Dendritic cell treated with granulocyte-macrophage colony-stimulating factor and Interleukin-4, amounts not matched to agents 40 ng/mL and 50 ng/mL, for 4 days (primary cell): ENCODE measurements around the gene ITGB1BP1.
A peak's percentile ranks its signal among the peaks of the same experiment; 100 is the strongest.

Source experiments
- H3K27ac Mint-ChIP-seq: one replicate; pipeline ENCODE4 v1.8.0; 2022; ENCODE audit warnings: mild to moderate bottlenecking, mixed read lengths
- H3K27me3 Mint-ChIP-seq: one replicate; pipeline ENCODE4 v1.8.0; 2022; ENCODE audit warnings: mild to moderate bottlenecking, mixed read lengths
- H3K36me3 Mint-ChIP-seq: one replicate; pipeline ENCODE4 v1.8.0; 2022; ENCODE audit warnings: low read depth, mixed read lengths
- H3K4me1 Mint-ChIP-seq: one replicate; pipeline ENCODE4 v1.8.0; 2022; ENCODE audit warnings: low read depth, mixed read lengths
- H3K4me3 Mint-ChIP-seq: one replicate; pipeline ENCODE4 v1.8.0; 2022; ENCODE audit warnings: mild to moderate bottlenecking, moderate library complexity, mixed read lengths
- H3K9me3 Mint-ChIP-seq: one replicate; pipeline ENCODE4 v1.8.0; 2022; ENCODE audit warnings: mixed read lengths
- intact Hi-C: fragments of 100-400 bp; cut with micrococcal nuclease; formaldehyde crosslinking; loops from one replicate; pipeline ENCODE4 v1.15.0; 2022

The ITGB1BP1 gene

GRCh38 chr2:9443526-9443925 is 20.2 kb upstream of the ITGB1BP1 start:
- Mint-ChIP-seq H3K36me3 (peaks cover 94% of the 10 kb centered on the region), H3K27ac (no peak overlapping the region), H3K4me3 (no peak overlapping the region), H3K27me3 (no peaks in the 10 kb centered on the region), H3K4me1 (no peaks in the 10 kb centered on the region), H3K9me3 (no peaks in the 10 kb centered on the region)
- intact Hi-C loops = no loop called here

- no peak overlapping the region for H3K4me3 Mint-ChIP-seq
- intact Hi-C loops = no loop called here
- H3K27ac Mint-ChIP-seq = no peak overlapping the region
- H3K27me3 Mint-ChIP-seq = no peaks in the 10 kb centered on the region
- H3K9me3 Mint-ChIP-seq = no peaks in the 10 kb centered on the region
- H3K36me3 Mint-ChIP-seq = peaks cover 96% of the 10 kb centered on the region
- no peaks in the 10 kb centered on the region for H3K4me1 Mint-ChIP-seq
Observed at GRCh38 chr2:9441556-9441955, 18.2 kb upstream of the ITGB1BP1 start.

GRCh38 chr2:9440058-9440727 is 16.9 kb upstream of the ITGB1BP1 start:
- Mint-ChIP-seq H3K27ac (no peak overlapping the region), H3K4me3 (no peak overlapping the region), H3K36me3 (peaks cover 96% of the 10 kb centered on the region), H3K27me3 (no peaks in the 10 kb centered on the region), H3K4me1 (no peaks in the 10 kb centered on the region), H3K9me3 (no peaks in the 10 kb centered on the region)
- intact Hi-C loops = no loop called here

- Mint-ChIP-seq H3K4me1 (no peaks in the 10 kb centered on the region), H3K36me3 (peaks cover 96% of the 10 kb centered on the region), H3K27me3 (no peaks in the 10 kb centered on the region), H3K9me3 (no peaks in the 10 kb centered on the region), H3K4me3 (no peak overlapping the region), H3K27ac (no peak overlapping the region)
- intact Hi-C loops = no loop called here
Observed at GRCh38 chr2:9439536-9439935, 16.2 kb upstream of the ITGB1BP1 start.

GRCh38 chr2:9434489-9434888 is 11.2 kb upstream of the ITGB1BP1 start:
- Mint-ChIP-seq H3K9me3 (no peaks in the 10 kb centered on the region), H3K27me3 (no peaks in the 10 kb centered on the region), H3K4me3 (no peak overlapping the region), H3K27ac (no peak overlapping the region), H3K36me3 (peaks cover 100% of the 10 kb centered on the region), H3K4me1 (no peaks in the 10 kb centered on the region)
- intact Hi-C loops = no loop called here

GRCh38 chr2:9430316-9431293 is 7.3 kb upstream of the ITGB1BP1 start:
- no peaks in the 10 kb centered on the region for H3K4me1 Mint-ChIP-seq
- H3K36me3 Mint-ChIP-seq = peaks cover 72% of the 10 kb centered on the region
- no peak overlapping the region for H3K27ac Mint-ChIP-seq
- no peak overlapping the region for H3K4me3 Mint-ChIP-seq
- intact Hi-C loops = no loop called here
- no peaks in the 10 kb centered on the region for H3K27me3 Mint-ChIP-seq
- H3K9me3 Mint-ChIP-seq = no peaks in the 10 kb centered on the region

- Mint-ChIP-seq H3K9me3 (no peaks in the 10 kb centered on the region), H3K27me3 (no peaks in the 10 kb centered on the region), H3K36me3 (peaks cover 58% of the 10 kb centered on the region), H3K4me3 (no peak overlapping the region), H3K4me1 (no peaks in the 10 kb centered on the region), H3K27ac (no peak overlapping the region)
- intact Hi-C loops = no loop called here
Observed at GRCh38 chr2:9428965-9429577, 5.7 kb upstream of the ITGB1BP1 start.

- peaks cover 39% of the 10 kb centered on the region for H3K36me3 Mint-ChIP-seq
- no peaks in the 10 kb centered on the region for H3K27me3 Mint-ChIP-seq
- intact Hi-C loops = loop anchor here (5.0 kb wide), 1 partner anchor 282 kb away; no protein-coding TSS in a partner anchor
- H3K4me3 Mint-ChIP-seq = no peak overlapping the region
- no peaks in the 10 kb centered on the region for H3K9me3 Mint-ChIP-seq
- peaks cover 24% of the 10 kb centered on the region for H3K4me1 Mint-ChIP-seq
- peak overlapping the region; percentile 96 for H3K27ac Mint-ChIP-seq
Observed at GRCh38 chr2:9424447-9425164, 1.3 kb upstream of the ITGB1BP1 start.

GRCh38 chr2:9423922-9424272 is 569 bp upstream of the ITGB1BP1 start:
- Mint-ChIP-seq H3K27me3 (no peaks in the 10 kb centered on the region), H3K36me3 (peaks cover 36% of the 10 kb centered on the region), H3K27ac (peak overlapping the region; percentile 96), H3K4me1 (peaks cover 24% of the 10 kb centered on the region), H3K9me3 (no peaks in the 10 kb centered on the region), H3K4me3 (no peak overlapping the region)
- intact Hi-C loops = loop anchor here (2.0 to 5.0 kb wide), 2 partner anchors 51 to 282 kb away; partner anchors contain the start of gene IAH1

- peaks cover 42% of the 10 kb centered on the region for H3K36me3 Mint-ChIP-seq
- H3K4me1 Mint-ChIP-seq = peaks cover 24% of the 10 kb centered on the region
- H3K27me3 Mint-ChIP-seq = no peaks in the 10 kb centered on the region
- intact Hi-C loops = loop anchor here (2.0 to 5.0 kb wide), 2 partner anchors 52 to 280 kb away; partner anchors contain the start of gene IAH1
- no peak overlapping the region for H3K4me3 Mint-ChIP-seq
- H3K27ac Mint-ChIP-seq = peak overlapping the region; percentile 96
- H3K9me3 Mint-ChIP-seq = no peaks in the 10 kb centered on the region
Observed at GRCh38 chr2:9422321-9423099, 818 bp downstream of the ITGB1BP1 start.

- H3K27me3 Mint-ChIP-seq = no peaks in the 10 kb centered on the region
- no peak overlapping the region for H3K27ac Mint-ChIP-seq
- intact Hi-C loops = loop anchor here (5.0 kb wide), 1 partner anchor 278 kb away; no protein-coding TSS in a partner anchor
- no peaks in the 10 kb centered on the region for H3K9me3 Mint-ChIP-seq
- H3K4me1 Mint-ChIP-seq = peaks cover 43% of the 10 kb centered on the region
- H3K4me3 Mint-ChIP-seq = no peak overlapping the region
- peaks cover 62% of the 10 kb centered on the region for H3K36me3 Mint-ChIP-seq
Observed at GRCh38 chr2:9420495-9420894, 2.8 kb downstream of the ITGB1BP1 start.

GRCh38 chr2:9419541-9419940 is 3.8 kb downstream of the ITGB1BP1 start:
- Mint-ChIP-seq H3K27me3 (no peaks in the 10 kb centered on the region), H3K27ac (no peak overlapping the region), H3K9me3 (no peaks in the 10 kb centered on the region), H3K36me3 (peaks cover 63% of the 10 kb centered on the region), H3K4me1 (peaks cover 53% of the 10 kb centered on the region), H3K4me3 (no peak overlapping the region)
- intact Hi-C loops = no loop called here

- Mint-ChIP-seq H3K36me3 (peaks cover 66% of the 10 kb centered on the region), H3K9me3 (no peaks in the 10 kb centered on the region), H3K4me1 (peaks cover 57% of the 10 kb centered on the region), H3K4me3 (no peak overlapping the region), H3K27ac (no peak overlapping the region), H3K27me3 (no peaks in the 10 kb centered on the region)
- intact Hi-C loops = no loop called here
Observed at GRCh38 chr2:9418746-9419145, 4.6 kb downstream of the ITGB1BP1 start.
